Upper lobe of right lung (tissue), 1 donor: Measurements from ENCODE around the gene GNAQ. TPM values are rescaled to one million over a fixed set of nuclear protein-coding genes. Genes with fewer than 3 reads are reported as not detected.

Experiments
- ATAC-seq: fragments of 200-7000 bp; cut with Tn5 transposase; one replicate; pipeline ENCODE4 v1.9.1; 2020; ENCODE audit warnings: mild to moderate bottlenecking, moderate library complexity
- DNase-seq: peaks from one replicate; pipeline ENCODE4 v3.0.0-alpha.2; 2020
- H3K27ac ChIP-seq: fragments of 200-600 bp; one replicate; pipeline ENCODE4 v1.8.0; 2022
- H3K27me3 ChIP-seq: fragments of 200-600 bp; one replicate; pipeline ENCODE4 v1.8.0; 2022; ENCODE audit warnings: mild to moderate bottlenecking
- H3K36me3 ChIP-seq: fragments of 200-600 bp; one replicate; pipeline ENCODE4 v1.8.0; 2022
- H3K4me1 ChIP-seq: fragments of 200-600 bp; one replicate; pipeline ENCODE4 v1.8.0; 2022
- H3K4me3 ChIP-seq: fragments of 200-600 bp; one replicate; pipeline ENCODE4 v1.8.0; 2022; ENCODE audit warnings: mild to moderate bottlenecking
- H3K9me3 ChIP-seq: fragments of 200-600 bp; one replicate; pipeline ENCODE4 v1.8.0; 2022
- CTCF ChIP-seq: fragments of 200-600 bp; IDR thresholded peaks from one replicate; pipeline ENCODE4 v1.8.0; 2022; ENCODE audit warnings: antibody characterized with exemption
- intact Hi-C: fragments of 100-400 bp; cut with DNase I; formaldehyde crosslinking; loops from one replicate; pipeline ENCODE4 v1.11.0; 2022
- total RNA-seq: library from RNA; stranded (reverse); fragmentation: NEBNext Ultra II Directional; extraction: Animal tissue kit (Norgen Biotek cat#: 25700); gene quantifications from one replicate; pipeline ENCODE4 v1.2.1, GENCODE V29; 2021
- donor health status: DM: no; HTN: yes; CAD: no; lungs with severe emphysema.

GNAQ gene
- total RNA-seq, 1 donor from 2014 or later = 132 TPM

DNA sequence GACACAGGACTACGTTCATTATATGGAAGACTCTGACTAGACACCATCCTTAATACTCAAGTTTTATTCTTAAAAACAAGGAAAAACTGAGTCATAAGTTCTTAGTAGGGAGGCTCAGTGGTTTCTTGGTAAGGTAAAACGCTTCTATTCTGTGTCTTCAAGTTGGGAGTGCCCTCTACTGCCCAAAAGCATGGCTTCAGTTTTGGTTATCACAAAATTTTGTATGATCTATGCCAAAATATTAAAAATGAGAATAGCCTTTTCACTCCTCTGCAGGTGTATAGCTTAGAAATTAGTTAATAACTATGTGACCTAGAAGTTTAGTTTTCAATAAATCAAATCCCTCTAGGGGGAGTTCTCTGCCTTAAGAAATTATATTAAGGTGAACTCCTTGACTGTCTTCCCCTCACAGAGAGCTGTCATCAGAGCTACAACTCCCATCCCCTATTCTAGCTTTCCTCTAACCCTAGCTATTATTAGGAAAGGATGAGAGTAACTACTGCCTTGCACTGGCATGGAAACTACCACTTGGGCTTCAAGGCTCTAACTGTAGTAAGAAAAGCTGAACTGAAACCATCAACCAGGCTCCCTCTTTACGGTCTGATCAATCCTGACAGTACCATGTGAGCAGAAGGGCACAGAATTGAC lies 189.7 kb downstream of the GNAQ start:
- DNase-seq (no peak), ATAC-seq (peak; percentile 47)
- TF ChIP-seq CTCF = peak; percentile 33
- Histone ChIP-seq H3K9me3 (no peaks in the 10 kb centered on the region), H3K4me3 (no peak overlapping the region), H3K27ac (no peak overlapping the region), H3K4me1 (peaks cover 35% of the 10 kb centered on the region), H3K36me3 (no peaks in the 10 kb centered on the region), H3K27me3 (no peaks in the 10 kb centered on the region)
- intact Hi-C loops = no loop called here

DNA sequence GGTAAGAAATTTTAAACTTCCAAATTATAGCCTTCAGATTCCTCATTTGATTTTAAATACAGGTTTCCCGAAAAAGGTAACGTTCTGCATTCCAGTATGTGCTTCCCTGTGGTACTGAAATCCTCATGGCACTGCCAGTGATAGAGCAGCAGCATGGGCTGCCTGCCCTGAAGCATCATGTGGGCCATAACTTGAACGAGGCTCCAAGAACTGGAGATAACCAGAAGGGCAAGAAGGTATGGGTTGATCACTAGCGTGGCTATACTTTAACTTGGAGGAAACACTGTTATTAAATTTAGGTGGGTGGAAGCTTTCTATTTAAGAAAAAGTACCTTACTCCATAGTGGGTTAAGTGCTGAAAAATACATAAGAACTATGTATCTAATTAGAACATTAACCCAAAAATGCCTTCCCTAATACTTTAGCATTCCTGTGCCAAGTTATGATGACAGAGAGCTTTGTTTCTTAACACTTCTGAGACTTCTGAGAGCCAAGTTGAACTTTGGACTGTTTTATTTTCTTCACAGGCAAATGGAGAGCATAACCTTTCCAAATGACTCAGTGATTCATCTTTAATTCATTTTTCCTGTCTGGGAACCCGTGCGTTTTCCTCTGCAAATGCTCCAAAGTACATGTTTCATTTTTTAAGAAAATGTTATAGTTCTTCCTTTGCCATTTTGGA lies 192.0 kb downstream of the GNAQ start:
- TF ChIP-seq CTCF = no peak
- Histone ChIP-seq H3K4me3 (no peak overlapping the region), H3K36me3 (no peaks in the 10 kb centered on the region), H3K27ac (no peak overlapping the region), H3K9me3 (no peaks in the 10 kb centered on the region), H3K27me3 (no peaks in the 10 kb centered on the region), H3K4me1 (peaks cover 16% of the 10 kb centered on the region)
- ATAC-seq = no peak
- DNase-seq = no peak
- intact Hi-C loops = no loop called here

DNA sequence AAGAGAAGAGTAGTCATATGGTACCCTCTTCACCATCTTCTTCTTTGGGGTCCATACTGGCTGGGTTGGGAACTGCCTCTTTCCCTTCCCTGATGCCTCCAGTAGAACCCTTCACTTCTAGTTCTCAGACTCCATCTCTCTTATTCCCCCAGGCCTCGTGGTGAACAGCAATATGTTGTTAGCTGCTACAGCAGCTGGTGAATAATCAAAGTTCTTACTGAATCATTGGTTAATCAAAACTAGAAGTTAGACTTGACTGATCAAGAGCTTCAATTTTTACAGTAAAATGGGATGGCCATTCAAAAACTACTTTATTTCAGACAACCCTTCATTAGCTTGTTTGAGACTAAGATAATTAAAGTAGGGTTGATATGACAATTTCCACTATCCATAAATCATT lies 192.6 kb downstream of the GNAQ start:
- Histone ChIP-seq H3K36me3 (no peaks in the 10 kb centered on the region), H3K27me3 (no peaks in the 10 kb centered on the region), H3K9me3 (no peaks in the 10 kb centered on the region), H3K27ac (no peak overlapping the region), H3K4me1 (peaks cover 14% of the 10 kb centered on the region), H3K4me3 (no peak overlapping the region)
- no peak for TF ChIP-seq CTCF
- intact Hi-C loops = no loop called here
- DNase-seq (no peak), ATAC-seq (no peak)

DNA sequence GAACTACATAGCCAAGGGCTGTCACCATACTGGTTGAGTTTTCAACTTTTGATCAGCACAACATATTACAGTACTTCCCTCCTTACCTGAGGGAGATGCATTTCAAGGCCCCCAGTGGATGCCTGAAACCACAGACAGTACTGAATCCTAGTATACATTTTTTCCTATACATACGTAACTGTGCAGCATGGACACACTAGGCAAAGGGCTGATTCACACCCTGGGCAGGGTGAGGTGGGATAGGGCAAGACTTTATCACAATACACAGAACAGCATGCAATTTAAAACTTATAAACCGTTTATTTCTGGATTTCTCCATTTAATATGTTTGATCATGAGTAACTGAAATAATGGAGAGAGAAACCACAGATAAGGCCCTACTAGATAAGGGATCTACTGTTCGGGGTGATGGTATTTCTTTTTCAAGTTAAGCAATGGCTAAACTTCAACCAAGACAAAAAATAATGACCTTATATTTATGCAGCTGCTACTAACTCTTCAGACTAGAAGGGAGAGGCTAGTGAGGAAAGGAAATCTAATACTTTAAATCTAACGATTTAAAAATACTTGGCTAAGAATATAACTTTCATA lies 196.6 kb downstream of the GNAQ start:
- TF ChIP-seq CTCF = no peak
- H3K27ac ChIP-seq = no peak overlapping the region
- no peaks in the 10 kb centered on the region for H3K4me1 ChIP-seq
- DNase-seq (no peak), ATAC-seq (no peak)
- H3K4me3 ChIP-seq = no peak overlapping the region
- no peaks in the 10 kb centered on the region for H3K36me3 ChIP-seq
- intact Hi-C loops = no loop called here
- H3K27me3 ChIP-seq = no peaks in the 10 kb centered on the region
- no peaks in the 10 kb centered on the region for H3K9me3 ChIP-seq

GRCh38 chr9:77833561-77834429 lies 197.8 kb downstream of the GNAQ start:
- no peak for TF ChIP-seq CTCF
- intact Hi-C loops = no loop called here
- H3K4me3 ChIP-seq = no peak overlapping the region
- H3K36me3 ChIP-seq = no peaks in the 10 kb centered on the region
- no peaks in the 10 kb centered on the region for H3K27me3 ChIP-seq
- no peak for DNase-seq
- no peaks in the 10 kb centered on the region for H3K4me1 ChIP-seq
- no peaks in the 10 kb centered on the region for H3K9me3 ChIP-seq
- no peak overlapping the region for H3K27ac ChIP-seq
- ATAC-seq = no peak
